Hindlimb muscle (tissue), 1 donor: ENCODE data around the gene TMEM51. TPM values are rescaled to one million over a fixed set of nuclear protein-coding genes. Genes with fewer than 3 reads are reported as not detected.

Source experiments
- DNase-seq: peaks from one replicate; pipeline ENCODE4 v3.0.0-alpha.2; 2013
- polyA plus RNA-seq: library from polyadenylated mRNA; unstranded; fragments of 120-200 nt; gene quantifications from one replicate; pipeline ENCODE4 v1.2.1, GENCODE V29; 2013; ENCODE audit not compliant: insufficient read length

Gene TMEM51
- polyA plus RNA-seq, 1 donor: 11.4 TPM

DNA sequence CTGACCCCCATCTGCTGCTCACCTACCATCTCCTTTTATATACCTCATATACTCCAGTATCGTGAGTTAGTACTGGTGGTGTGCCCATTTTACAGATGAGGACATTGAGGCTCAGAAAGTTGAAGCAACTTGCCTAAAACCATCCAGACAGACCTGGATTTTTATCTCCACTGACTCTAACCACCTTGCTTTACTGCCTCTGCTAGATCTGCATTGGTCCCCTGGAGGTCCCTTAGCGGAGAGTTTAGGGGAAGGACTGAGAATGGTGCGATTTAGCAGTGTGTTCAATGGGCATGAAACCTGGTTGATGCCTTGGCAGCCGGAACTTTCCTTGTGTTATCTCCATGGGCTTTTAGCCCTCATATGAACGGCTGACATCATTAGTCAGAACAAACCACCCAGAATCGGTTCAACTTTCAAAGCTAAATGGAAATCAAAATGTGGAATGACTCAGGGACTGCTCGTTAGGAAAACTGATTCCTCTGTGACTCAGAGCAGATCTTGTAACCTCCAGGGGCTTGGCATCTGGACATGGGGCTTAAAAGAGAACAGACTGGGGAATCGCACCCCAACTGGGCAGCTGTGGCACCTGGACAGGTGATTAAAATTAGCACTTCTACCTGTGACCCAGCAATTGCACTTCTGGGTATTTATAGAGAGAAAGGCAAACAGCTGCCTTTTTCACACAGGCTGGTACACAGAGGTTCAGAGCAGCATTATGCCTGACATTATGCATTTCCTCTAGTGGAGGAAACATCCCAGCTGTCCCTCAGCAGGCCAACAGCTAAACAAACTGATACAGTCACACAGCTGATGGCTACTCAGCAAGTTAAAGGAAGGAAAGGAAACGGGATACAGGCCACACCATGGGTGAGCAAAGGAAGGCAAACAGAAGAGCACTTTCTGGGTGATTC lies 25.3 kb downstream of the TMEM51 start:
- DNase-seq: peak; percentile 38

DNA sequence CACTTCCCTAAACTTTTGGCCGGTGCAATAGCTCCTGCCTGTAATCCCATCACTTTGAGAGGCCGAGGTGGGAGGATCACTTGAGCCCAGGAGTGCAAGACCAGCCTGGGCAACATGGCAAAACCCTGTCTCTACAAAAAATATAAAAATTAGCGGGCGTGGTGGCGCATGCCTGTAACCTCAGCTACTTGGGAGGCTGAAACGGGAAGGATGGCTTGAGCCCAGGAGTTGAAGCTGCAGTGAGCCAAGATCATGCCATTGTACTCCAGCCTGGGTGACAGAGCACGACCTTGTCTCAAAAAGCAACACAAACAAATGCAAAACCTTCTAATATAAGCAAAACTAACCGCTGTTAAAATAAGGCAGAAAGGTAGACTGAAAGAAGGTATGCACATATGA lies 25.9 kb downstream of the TMEM51 start:
- no peak for DNase-seq

DNA sequence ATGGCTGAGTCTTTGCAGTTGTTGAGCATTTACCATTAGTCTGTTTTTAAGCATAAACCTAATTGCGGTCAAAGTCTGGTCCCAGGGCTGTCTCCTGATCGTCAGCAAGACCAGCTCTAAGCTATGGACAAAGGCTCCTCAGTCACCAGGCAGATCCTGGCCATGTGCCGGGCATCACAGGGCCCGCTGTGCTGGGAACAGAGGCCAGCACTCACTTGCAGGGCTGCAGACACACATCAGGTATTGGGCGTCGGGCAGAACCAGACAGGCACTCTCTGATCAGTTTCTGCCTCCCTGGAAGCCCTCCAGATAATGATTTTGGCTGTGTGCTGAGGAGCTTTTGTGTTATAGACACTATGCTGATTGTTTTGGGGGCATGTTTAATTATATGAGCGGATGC lies 26.6 kb downstream of the TMEM51 start:
- DNase-seq: no peak

- no peak for DNase-seq
Measured at GRCh38 chr1:15180945-15181523, 27.5 kb downstream of the TMEM51 start.

- DNase-seq: no peak
Measured at GRCh38 chr1:15181564-15181963, 28.0 kb downstream of the TMEM51 start.

GRCh38 chr1:15184436-15185241 lies 31.1 kb downstream of the TMEM51 start:
- DNase-seq: no peak

GRCh38 chr1:15185617-15186016 lies 32.1 kb downstream of the TMEM51 start:
- no peak for DNase-seq

DNA sequence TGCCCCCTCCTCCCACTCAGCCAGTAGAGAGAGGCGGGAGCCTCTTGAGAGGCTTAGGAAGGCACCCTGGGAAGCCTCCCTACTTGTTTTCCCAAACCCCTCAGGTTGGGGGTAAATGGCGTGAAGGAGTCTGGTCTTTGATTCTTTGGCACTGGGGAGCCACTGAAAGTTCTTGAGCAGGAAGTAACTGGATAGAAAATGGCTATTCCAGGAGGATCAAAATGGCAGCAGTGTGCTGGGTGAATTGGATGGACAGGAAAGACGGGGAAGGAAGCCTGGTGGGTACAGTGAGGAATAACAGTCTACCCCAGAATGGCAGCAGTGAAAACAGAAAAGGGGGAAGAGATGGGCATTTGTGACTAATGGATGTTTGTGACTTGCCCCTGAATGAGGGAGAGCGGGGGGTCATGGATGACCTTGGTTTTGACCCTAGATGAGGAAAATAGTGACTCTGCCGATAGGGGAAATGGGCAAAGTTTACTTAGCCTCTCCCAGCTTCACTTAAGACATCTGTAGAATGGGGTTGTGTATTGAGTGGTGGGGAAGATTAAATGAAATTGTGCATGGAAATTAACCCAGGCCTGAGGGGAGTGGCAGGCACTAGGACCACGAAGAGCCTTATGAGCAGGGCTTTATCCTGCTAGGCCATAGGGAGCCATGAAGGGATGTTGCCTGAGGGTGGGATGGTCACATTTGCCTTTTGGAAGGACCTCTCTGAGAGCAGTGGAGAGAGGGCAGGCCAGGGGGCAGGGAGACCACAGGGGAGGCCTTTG lies 32.7 kb downstream of the TMEM51 start:
- DNase-seq: no peak

DNA sequence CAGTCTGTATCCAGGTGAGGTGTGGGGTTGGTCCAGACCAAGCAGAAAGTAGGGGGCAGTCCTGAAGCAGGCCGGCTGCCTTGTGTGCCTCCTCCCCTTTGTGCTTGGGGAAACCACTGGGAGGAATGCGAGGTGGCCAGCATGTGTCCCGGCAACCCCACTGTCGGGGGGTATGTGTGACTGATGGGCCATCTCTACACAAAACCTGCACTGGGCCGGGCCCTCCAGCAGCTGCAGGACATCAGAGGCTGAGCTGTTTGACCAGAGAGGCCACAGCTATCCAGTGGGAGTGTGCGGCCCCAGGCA lies 33.3 kb downstream of the TMEM51 start:
- no peak for DNase-seq

- DNase-seq: no peak
Measured at GRCh38 chr1:15187175-15188129, 33.9 kb downstream of the TMEM51 start.

DNA sequence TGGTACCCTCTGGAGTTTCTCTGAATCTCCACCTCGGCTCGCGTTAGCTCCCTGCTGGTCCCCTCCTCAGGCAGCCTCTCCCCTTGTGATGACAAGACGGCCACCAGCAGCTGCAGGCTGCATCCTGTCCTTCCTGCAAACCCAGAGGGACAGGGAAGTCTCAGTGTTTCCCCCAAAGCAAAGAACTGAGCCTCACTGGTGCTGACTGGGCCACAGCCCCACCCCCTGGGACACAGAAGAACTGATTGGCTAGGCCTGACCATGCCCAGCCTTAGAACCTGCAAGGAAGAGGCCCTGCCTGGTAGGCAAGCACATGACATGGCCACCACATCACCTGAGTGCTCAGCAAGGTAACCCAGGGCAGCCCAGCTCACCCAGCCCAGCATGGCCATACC lies 34.6 kb downstream of the TMEM51 start:
- no peak for DNase-seq

- no peak for DNase-seq
Measured at GRCh38 chr1:15188678-15189077, 35.1 kb downstream of the TMEM51 start.

GRCh38 chr1:15189692-15190370 lies 36.3 kb downstream of the TMEM51 start:
- no peak for DNase-seq

DNA sequence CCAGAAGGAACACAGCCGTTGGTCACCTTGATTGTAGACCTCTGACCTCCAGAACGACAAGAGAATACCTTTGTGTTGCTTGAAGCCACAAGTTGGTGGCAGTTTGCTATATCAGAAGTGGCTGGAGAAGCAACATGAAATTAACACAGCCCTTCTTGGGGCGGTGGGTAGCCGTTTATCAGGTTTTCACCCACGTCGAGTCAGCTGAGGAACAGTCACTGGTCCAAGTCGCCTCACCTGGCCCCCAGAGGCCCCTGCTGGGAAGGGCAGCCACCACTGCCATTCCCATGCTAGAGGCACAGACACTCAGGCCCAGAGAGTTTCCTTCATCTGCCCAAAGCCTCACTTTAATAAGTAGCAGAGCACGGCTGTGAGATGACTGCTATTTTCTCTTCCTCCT lies 37.7 kb downstream of the TMEM51 start:
- DNase-seq: no peak

- no peak for DNase-seq
Measured at GRCh38 chr1:15191770-15192169, 38.2 kb downstream of the TMEM51 start.

DNA sequence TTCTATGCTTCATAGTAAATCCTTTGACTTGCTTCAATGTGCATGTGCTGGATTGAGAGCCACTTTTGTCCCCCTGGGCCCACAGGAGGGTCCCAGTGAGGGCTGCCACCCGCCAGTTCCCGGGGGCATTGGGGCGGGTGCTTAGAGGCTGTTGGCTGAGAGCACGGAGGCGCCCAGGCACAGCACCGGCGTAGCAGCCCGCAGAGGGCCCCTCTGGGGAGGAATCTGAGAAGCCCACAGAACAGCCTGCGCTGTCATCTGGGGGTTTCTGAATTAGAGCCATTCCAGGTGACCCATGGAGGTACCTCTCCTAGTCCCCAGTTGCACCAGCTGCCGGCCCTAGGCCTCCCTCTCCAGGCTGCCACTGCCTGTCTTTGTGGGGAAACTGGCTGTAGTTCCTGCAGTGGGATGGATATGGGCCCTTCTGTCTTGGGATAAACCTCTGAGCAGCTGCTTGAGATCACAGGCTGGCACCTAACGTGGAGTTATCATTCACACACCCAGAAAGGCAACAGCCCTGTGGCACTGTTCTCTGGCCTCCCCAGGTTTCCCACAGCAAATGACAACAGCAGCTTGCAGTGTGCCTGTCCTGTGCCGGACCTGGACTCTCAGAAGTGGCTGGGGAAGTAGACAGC lies 39.5 kb downstream of the TMEM51 start:
- no peak for DNase-seq

GRCh38 chr1:15195420-15196052 lies 42.0 kb downstream of the TMEM51 start:
- DNase-seq: no peak

DNA sequence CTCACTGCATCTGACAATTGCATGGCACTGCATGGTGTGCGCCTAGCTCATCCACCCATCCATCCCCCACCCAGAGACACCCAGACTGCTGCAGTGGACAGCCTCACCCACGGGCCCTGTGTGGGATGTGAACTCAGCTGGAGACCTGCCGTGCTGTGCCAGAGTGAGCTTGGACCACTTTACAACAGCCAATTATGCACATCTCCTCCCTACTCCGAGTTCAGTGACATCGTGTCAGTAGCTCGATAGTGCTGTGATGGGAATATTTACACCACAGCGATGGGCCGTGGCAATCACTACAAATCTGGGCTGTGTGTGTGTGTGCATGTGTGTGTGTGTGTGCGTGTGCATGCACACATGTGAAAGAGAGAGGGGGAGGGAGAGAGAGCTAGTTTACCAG lies 42.5 kb downstream of the TMEM51 start:
- no peak for DNase-seq

DNA sequence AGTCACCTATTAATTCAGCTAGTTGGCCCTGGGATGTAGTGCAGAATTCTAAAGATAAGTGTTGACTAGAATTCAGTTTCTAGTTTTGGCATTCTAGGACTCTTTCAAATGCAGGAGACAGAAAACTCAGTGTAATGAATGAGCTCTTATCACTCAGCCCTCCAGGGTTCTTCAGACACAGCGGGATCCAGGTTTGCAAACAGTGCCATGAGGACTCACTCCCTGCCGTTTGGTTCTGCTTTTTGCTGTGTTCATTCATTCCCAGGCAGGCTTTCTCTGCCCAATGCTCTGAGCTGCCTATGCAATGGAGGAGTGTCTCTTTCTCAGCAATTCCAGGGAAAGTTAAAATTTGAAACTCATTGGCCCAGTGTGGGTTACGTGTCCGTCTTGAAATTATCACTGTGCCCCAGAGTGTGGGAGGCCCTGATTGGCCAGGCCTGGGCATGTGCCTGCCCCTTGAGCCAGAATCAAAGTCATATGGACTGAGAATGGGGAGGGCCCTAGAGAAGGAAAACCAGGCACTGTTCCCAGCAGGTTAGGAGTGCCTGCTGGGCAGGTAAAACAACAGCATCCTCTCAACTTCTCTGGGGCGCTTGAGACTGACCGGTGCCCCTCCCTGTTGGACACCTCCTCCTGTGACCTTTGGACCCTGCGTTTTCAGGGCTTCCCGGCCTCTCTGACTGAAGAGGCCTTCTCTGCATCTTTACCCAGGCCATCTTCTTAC lies 43.4 kb downstream of the TMEM51 start:
- no peak for DNase-seq
